Fibroblast of skin of left biceps (primary cell): ENCODE results near the gene DGKZ.
"Not testable (repeated sequence)": the region's sequence is repeated elsewhere in the genome, so short reads cannot be mapped to it uniquely, and the experiment has no call there.

Source experiments
- DNase-seq, 2 experiments: peaks; one replicate each; pipeline ENCODE4 v3.0.0-alpha.2; 2013; ENCODE audit warnings: low read depth in 2 of 2

Gene DGKZ, protein sequence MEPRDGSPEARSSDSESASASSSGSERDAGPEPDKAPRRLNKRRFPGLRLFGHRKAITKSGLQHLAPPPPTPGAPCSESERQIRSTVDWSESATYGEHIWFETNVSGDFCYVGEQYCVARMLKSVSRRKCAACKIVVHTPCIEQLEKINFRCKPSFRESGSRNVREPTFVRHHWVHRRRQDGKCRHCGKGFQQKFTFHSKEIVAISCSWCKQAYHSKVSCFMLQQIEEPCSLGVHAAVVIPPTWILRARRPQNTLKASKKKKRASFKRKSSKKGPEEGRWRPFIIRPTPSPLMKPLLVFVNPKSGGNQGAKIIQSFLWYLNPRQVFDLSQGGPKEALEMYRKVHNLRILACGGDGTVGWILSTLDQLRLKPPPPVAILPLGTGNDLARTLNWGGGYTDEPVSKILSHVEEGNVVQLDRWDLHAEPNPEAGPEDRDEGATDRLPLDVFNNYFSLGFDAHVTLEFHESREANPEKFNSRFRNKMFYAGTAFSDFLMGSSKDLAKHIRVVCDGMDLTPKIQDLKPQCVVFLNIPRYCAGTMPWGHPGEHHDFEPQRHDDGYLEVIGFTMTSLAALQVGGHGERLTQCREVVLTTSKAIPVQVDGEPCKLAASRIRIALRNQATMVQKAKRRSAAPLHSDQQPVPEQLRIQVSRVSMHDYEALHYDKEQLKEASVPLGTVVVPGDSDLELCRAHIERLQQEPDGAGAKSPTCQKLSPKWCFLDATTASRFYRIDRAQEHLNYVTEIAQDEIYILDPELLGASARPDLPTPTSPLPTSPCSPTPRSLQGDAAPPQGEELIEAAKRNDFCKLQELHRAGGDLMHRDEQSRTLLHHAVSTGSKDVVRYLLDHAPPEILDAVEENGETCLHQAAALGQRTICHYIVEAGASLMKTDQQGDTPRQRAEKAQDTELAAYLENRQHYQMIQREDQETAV

DNA sequence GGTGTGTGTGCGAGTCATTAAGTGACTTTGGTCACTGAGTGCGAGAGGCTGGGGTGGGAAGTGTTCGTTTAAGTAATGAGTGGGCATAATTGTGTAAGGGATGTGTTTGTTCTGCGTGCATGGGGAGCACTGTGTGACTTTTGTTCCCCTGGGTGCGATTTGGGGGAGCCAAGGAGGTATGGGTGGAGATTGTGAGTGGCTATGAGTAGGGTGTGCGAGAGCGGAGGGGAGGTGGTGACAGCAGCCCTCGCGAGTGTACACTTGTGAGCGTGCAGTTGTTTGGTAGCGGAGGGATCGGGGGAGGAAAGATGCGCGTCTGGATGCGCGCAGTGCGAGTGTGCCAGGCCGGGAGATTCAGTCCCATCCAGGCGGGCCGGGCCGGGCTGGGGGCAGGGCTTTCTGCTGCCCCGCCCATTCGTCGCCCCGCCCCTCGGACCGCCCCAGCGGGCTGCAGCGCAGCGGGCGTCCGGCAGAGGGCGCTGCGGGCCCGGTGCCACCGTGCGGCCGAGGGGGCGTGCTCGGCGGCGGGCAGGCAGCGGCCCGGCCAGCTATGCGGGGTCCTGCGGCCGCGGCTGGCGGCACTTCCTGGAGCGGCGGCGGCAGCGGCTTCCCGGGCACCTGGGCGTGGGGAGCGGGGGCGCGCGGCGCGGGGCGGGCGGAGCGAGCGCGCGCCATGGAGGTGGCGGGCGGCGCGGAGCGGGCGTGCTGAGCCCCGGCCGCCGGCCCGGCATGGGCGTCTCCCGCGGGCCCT, at the start of gene DGKZ:
Gene DGKZ, plus strand, starts transcription at position 578 of the 751 bp plus-strand sequence. CDS start 197 bp downstream, outside the sequence.
- peak; percentile 48 to 58 for DNase-seq

DNA sequence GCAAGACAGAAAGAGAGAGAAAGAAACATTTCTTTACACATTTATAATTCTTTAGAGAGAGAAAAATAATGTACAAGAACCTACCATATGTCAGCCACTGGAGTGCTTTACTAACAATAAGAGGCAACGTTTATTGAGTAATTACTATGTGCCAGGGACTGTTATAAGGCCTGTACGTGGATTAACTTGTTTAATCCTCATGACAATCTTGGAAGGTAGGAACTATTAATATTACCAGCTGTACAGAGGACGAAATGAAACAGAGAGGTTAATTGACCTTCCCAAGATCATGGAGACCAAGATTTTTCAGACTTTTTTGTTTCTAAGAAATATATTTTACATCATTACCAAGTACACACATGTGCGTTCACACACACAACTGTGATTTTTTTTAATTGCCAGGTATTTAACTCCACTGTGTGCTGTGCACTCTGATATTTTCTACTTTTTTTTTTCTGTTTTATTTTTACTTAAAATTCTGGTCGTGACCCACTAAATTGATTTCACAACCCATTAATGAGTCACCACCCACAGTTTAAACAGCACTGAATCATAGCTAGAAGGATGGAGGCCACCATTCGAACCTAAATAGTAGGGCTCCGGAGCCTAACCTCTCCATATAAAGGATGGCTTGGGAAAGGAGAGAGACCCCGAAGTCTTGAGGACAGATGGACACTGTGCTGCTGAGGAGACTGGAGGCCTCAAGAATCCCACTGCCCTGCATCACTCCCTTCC, 48.4 kb upstream of the DGKZ start:
- DNase-seq, result peak in 1 of 2 experiments; percentile 55

DNA sequence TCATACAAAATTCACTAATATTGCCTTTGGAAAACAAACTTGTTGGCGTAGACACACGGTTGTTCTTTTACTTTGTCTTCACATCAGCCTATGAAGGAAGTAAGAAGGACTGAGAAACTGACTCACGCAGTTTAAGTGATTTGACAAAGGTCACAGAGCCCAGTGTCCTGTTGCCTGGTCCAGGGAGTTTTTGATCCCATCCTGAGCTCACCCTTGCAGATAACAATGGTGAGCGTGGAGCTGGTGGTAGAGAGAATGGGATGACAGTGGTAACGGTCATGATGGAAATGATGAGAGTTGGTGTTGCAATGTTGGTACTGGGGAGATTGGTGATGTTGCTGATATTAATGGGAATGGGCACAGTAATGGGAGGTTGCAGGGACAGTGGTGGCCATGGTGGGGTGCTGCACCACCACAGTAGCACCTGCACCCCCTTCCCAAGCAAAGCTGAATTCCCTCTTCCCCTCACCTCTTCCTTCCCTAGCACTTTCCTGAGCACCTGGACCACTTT, 47.8 kb upstream of the DGKZ start:
- DNase-seq, result no peak

DNA sequence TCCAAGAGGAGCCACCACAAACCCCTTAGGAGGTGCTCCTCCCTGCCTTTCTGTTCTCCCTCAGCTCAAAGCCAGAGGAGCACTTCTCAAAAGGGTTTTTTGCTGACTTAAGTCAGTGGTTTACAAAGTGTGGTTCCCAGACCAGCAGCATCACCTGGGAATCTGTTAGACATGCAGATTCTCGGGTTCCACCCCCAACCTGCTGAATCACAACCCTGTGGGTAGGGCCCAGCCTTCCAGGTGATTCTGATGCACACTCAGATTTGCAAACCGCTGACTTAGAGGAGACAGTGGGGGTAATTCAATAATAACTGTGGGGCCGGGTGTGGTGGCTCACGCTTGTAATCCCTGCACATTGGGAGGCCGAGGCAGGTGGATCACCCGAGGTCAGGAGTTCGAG, 47.0 kb upstream of the DGKZ start:
- no peak for DNase-seq

DNA sequence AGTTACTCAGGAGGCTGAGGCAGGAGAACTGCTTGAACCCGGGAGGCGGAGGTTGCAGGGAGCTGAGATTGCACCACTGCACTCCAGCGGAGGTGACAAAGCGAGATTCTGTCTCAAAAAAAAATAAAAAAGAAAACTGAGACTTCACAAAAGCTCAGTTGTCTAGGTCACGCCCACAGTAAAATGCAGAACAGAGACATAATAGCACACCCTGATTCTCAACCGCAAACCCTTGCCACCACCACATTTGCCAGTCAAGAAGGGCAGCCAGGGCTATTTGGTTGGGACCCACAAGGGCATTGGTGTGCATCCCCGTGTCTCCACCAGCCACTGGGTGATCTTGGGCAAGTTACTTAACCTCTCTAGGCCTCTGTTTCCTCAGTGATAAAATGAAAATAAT, 44.4 kb upstream of the DGKZ start:
- DNase-seq, result no peak

DNA sequence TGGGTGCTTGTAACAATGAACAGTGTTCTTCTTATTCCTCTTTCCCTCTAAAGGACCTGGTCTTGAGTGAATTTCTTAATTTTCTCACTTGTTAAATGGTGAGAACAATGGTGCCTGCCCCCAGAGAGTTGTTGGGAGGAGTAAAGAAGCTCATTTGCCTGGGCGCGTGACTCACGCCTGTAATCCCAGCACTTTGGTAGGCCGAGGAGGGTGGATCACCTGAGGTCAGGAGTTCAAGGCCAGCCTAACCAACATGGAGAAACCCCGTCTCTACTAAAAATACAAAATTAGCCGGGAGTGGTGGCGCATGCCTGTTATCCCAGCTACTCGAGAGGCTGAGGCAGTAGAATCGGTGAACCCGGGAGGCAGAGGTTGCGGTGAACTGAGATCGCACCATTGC, 43.2 kb upstream of the DGKZ start:
- not testable (repeated sequence) for DNase-seq

DNA sequence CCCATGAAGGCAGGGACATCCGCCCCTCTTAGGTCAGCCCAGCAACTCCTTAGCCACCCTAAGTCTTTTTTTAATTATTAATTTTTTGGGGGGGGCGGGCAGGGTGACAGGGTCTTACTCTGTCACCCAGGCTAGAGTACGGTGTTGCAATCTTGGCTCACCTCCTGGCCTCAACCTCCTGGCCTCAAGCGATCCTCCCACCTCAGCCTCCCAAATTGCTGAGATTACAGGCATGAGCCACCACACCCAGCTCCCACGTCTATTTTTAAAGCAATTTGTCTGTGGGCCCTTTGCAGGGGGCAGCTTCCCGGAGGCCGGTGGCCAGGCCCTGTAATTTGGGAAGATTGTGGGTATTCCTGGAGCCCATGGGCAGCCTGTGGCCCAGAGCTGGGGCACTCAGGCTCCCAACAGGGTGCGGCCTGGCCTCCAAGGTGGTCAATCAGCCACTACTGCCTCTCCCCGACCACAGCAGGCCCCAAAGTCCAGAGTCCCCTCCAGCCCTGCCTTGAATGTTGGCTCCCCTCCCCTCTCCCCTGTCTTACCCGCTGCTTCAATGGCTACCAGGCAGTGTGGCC, 42.6 kb upstream of the DGKZ start:
- DNase-seq, result no peak

DNA sequence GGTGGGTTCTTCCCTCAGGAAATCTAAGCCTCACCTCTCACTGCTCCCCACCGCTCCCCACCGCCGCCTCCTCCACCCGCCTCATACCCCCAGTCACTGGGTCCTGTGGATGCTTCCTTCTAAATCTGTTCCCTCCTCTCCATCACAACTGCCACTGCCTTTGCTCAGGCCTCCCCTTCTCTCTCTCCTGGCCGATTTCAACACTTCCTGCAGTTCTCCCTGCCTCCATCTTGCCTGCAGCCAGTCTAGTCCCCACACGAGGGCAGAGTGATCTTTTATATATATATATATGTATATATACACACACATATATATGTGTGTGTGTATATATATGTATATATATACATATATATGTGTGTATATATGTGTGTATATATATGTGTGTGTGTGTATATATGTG, 42.0 kb upstream of the DGKZ start:
- DNase-seq, result no peak

DNA sequence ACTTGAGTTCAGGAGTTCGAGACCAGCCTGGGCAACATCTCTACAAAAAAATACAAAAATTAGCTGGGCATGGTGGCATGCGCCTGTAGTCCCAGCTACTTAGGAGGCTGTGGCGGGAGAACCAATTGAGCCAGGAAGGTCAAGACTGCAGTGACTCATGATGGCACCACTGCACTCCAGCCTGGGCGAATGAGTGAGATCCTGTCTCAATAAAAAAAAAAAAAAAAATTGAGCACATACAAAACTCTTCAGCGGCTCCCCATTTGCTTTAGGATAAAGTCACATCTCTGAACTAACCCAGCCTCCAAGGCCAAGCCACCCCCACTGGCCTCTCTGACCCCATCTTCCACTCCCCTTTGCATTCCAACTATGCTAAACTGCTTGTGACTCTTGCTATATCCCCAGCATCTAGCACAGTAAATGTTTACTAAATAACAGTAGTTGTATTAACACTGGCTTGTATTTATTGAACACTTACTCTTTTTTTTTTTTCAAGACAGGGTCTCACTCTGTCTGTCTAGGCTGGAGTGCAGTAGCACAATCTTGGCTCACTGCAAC, 40.9 kb upstream of the DGKZ start:
- DNase-seq, result no peak

DNA sequence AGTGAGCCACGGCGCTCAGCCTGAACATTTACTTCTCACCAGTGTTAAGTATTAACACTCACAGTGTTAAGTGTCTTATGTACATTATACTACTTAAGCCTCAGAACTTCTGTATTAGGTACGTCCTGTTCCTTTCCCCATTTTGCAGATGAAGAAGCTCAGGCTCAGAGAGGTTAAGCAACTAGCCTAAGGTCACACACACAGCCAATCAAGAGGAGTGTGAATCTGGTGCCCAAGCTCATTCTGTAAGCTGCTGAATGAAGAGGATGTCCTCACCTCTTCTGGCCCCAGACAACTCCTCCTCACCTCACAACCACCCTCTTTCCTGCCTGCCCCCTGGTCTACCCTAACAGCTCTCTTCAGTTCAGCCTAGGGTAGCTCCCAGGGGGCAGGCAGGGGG, 39.9 kb upstream of the DGKZ start:
- DNase-seq, result no peak

DNA sequence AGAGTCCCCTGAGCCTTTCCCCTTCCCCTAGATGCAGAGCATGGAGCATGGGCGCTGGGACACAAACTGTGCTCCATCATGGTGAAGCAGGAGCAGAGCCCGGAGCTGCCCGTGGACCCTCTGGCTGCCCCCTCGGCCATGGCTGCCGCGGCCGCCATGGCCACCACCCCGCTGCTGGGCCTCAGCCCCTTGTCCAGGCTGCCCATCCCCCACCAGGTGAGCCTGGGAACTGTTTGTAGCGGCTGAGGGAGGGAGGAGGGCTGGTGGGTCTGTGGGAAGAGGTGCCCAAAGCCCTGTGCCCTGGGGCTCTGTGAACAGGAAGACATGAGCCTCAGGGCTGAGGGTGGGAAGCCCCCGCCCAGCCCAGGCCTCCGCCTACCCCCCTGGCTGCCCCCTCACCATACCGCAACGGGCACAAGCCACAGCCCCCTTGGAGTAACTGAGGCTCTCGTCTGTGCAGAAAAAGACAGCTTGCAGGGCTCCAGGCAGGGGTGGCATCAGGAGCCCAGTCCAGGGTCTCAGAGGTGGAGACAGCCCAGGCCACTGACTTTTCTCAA, 39.4 kb upstream of the DGKZ start:
- DNase-seq, result no peak

DNA sequence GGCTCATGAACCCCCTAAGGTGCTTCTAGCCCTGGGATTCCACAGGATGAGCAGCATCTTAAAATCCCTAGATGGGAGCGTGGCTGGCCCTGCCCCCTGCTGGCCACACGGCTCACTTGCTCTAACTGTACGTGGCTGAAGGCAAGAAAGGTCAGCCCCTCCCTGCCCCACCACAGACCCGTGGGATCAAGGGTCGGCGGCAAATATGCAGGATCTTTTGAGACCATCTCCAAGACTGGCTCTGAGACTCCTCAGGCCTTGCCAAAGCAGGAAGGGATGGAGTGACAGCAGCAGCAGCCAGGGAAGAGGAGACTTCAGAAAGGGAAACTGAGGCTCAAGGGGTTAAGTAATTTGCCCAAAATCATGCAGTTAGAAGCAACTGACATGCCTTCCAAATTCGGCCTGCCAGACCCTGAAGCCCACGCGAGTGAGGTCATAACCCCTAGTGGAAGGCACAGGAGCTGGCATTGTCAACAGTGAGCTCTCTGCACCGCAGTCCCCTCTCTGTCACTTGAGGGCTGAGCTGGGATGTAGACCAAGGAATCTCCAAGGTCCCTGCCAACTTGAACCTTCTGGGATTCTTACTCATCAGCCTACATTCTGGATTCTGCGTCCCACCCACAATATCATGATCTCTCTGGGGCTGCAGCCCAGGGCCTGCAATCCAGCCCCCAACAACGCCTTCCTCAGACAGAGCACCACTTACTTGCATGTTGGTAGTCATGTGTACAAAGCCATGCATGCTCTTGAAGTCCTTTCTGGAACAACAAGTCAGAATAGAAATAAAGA, 38.4 kb upstream of the DGKZ start:
- DNase-seq, result no peak

DNA sequence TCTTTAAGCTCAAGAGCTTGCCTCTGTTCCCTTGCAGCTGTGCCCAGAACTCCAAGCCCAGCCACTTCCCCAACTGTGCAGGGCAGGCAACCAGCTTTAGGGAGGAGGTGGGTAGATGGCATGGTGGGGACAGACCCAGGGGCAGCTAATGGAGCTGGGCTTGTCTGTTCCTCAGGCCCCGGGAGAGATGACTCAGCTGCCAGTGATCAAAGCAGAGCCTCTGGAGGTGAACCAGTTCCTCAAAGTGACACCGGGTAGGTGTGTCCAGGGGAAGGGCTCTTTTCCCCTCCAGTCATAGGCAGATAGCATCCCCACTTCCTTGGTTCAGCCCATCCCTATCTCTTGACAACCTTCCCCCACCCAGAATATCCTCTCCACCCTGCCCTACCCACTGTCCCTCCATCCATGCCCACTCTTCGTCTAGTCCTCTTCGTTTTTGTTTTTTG, 37.4 kb upstream of the DGKZ start:
- no peak for DNase-seq

DNA sequence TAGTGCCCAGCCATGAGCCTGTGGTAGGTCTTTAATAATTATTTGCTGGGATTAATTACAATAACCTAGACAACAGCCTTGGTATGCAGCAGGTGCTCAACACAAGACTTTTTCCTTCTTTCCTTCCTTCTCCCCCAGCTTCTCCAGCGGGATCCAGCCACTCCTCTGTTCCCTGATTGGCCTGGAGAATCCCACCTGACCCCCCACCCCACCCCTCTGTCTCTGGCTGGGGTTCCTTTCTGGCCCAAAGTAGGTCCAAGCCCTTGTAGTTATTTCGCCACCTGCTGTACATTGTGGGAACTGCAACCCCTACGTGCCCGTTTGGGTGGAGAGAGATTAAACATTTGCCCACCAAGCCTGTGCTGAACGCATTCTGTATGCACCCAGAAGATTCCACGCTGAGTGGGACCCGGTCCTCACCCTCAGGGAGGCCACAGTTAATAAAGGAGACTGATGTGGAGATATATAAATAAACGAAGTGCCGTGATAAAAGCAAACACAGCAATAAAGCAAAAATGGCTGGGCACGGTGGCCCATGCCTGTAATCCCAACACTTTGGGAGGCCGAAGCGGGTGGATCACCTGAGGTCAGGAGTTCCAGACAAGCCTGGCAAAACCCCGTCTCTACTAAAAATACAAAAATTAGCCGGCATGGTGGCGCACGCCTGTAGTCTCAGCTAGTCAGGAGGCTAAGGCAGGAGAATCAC, 32.1 kb upstream of the DGKZ start:
- peak in 1 of 2 experiments; percentile 55 for DNase-seq

DNA sequence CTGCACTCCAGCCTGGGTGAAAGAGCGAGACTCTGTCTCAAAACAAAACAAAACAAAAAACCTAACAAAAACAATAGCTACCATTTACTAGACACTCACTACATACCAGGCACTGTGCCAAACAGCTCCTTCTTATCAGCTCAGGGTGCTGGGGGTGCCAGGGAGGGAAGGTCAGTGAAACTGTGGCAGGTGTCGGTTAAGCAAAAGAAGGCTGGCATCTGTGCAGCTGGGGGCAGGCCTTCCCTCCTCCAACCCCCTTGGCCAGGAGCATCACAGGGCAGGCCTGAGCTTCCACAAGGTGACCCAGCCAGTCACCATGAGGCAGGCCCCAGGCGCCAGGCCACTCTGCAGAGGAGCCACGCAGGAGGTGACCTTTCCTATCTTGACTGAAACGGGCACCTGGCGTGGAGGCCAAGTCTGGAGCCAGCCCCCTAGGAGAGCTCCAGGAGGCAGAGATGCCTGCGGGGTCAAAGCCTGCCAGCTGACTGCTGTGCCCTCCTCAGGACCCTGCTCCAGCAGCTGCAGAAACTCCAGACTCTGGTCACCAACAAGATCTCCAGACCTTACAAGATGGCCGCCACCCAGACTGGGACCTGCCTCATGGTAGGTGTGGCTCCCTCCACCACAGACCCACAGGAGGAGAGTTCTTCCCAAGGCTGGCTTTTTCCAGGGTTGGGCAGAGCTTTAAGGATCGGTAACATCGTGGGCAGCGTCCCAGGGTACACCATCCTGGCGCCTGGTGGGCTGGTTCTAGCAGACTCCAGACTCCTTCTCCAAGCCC, 31.3 kb upstream of the DGKZ start:
- no peak for DNase-seq

DNA sequence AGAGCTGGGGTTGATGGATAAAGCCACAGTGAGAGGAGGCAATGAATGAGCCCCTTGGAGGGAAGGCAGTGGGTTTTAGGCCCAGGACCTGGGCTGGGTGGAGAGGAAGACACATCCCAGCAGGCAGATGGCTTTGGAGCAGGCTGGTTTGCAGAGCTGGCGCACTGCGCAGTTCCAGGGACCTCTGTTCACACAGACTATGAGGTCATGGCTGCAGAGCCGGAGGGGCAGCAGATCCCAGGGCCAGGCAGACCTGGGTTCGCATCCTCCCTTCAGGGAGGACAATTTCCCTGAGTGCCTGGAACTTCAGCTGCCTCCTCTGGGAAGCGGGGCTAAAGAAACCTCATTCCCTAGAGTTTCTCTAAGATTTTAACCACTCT, 28.2 kb upstream of the DGKZ start:
- no peak for DNase-seq

DNA sequence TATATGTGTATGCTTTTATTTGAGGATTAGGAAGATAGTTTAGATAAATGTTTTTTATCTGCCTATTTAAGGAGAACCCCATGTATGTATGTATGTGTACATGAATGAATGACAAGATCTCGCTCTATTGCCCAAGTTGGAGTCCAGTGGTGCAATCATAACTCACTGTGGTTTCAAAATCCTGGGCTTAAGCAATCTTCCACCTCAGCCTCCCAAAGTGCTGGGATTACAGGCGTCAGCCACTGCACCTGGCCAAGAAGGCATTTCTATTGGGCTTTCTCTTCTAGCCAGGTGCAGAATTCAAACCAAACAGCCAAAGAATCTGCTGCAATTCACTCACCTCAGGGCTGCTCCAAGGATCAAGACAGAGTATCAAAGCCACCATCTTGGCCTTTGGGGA, 25.5 kb upstream of the DGKZ start:
- DNase-seq, result no peak

DNA sequence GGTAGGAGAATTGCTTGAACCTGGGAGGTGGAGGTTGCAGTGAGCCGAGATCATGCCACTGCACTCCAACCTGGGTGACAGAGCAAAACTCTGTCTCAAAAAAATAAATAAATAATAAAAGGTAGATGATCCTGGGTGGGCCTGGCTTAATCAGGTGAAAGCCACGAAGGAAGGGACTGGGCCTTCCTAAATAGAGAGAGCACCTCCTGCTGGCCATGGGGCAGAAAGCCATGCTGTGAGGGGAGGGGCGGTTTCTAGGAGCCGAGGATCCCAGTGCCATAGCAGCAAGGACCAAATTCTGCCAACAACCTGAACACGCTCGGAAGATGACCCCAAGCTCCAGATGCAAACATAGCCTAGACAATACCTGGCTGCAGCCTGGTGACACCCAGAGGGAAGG, 24.5 kb upstream of the DGKZ start:
- no peak for DNase-seq
